BLaER1 (cell line): Measurements from ENCODE around the gene SUMF1.

Source experiments
- H3K27ac ChIP-seq: shearing (Covaris generic); formaldehyde crosslinking; 2 replicates; pipeline ENCODE4 v1.8.1; 2022
- H3K27me3 ChIP-seq: shearing (Covaris generic); formaldehyde crosslinking; 2 replicates; pipeline ENCODE4 v1.8.1; 2022
- H3K36me3 ChIP-seq: shearing (Covaris generic); formaldehyde crosslinking; 2 replicates; pipeline ENCODE4 v1.8.1; 2022
- H3K4me1 ChIP-seq: shearing (Covaris generic); formaldehyde crosslinking; 2 replicates; pipeline ENCODE4 v1.8.1; 2022
- H3K4me2 ChIP-seq: shearing (Covaris generic); formaldehyde crosslinking; 2 replicates; pipeline ENCODE4 v1.8.1; 2022
- H3K4me3 ChIP-seq: shearing (Covaris generic); formaldehyde crosslinking; 2 replicates; pipeline ENCODE4 v1.8.1; 2022
- H3K9ac ChIP-seq: shearing (Covaris generic); formaldehyde crosslinking; 2 replicates; pipeline ENCODE4 v1.8.1; 2022
- H3K9me3 ChIP-seq: shearing (Covaris generic); formaldehyde crosslinking; 2 replicates; pipeline ENCODE4 v1.8.1; 2022
- H4K20me1 ChIP-seq: shearing (Covaris generic); formaldehyde crosslinking; 2 replicates; pipeline ENCODE4 v1.8.1; 2022
- Cebpa-rat ChIP-seq: shearing (Covaris generic); IDR thresholded peaks from 2 replicates; pipeline ENCODE4 v1.8.1; 2022

Gene SUMF1

DNA sequence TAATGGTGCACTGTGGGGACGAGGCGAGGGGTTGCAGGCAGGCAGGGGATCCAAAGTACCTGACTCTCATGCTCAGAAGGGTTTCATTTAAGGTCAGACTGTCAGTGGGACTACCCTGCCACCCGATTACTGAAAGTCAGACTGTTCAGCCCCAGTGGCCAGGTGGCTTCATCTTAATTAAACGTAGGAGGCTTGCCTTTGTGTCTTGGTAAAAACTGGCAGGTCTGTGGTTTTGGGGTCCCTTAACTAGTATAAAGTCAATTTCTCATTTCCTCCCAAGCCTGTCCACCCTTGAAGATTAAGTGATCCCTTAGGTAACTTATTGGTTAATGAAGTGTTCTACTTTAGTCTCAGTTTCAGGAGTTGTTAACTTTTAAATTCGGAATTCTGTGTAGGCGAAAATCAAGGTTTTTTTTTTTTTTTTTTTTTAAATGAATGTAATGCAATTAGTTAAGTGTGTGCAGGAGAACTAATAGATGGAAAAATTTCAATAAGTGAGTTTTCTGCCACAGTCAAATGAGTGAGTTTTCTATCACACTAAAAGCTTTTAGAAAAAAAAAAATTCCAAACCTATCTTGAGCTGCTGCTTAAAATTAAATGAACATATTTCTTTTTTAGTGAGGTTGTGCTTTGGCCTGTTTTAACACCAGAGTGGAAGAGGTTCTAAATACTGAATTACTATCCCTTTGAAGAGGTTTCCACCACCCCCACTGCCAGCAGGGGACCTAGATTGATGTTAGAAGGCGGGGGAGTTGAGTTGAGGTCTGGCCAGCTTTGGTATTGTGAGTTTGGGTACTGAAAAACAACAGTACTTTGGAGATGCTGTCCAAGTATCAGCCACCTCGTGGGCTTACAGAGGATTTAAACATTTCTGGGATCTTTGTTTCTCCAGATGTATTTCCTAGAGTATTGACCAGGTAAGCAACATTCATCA, 41.2 kb upstream of the SUMF1 start:
- Histone ChIP-seq H3K27ac (no peak overlapping the region), H3K4me3 (no peak overlapping the region), H4K20me1 (peaks cover 21% of the 10 kb centered on the region; the same call in 1 of the 2 replicates), H3K9me3 (no peaks in the 10 kb centered on the region), H3K9ac (no peak overlapping the region), H3K36me3 (peaks cover 16% of the 10 kb centered on the region; the same call in 1 of the 2 replicates), H3K4me2 (peak overlapping the region; percentile 5), H3K27me3 (no peaks in the 10 kb centered on the region), H3K4me1 (peaks cover 36% of the 10 kb centered on the region)
- TF ChIP-seq Cebpa-rat, result no peak

DNA sequence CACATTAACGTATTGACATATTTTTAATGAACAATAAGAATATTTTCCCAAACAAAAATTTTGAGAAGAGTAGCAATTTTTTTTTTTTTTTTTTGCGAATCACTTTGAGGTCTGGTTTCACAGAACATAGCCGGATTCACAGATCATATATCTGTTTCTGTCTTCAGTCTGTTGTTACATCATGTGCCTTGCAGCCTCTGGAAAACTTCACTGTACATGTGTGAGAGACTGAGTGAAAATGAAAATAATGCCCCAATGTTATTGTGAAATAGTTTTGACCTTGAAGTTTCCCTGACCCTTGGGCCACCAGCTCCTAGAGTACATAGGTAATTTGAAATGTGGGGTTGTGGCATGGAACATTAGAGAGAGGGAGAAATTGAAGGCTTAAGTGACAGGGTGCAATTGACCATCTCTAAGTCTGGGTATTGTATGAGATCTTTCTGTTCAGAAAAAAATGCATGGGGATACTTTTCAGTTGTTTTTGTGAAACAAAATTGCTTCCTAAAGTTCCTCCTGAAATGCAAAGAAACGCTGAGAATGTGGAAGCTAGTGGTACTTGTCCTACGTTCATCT, 40.0 kb upstream of the SUMF1 start:
- H3K4me3 ChIP-seq, result no peak overlapping the region
- 0 out of 2 replicates have a peak, but pooled peaks cover 11% of the 10 kb centered on the region for H3K36me3 ChIP-seq
- H3K27me3 ChIP-seq, result no peaks in the 10 kb centered on the region
- H4K20me1 ChIP-seq, result peaks cover 12% of the 10 kb centered on the region; the same call in 1 of the 2 replicates
- no peak overlapping the region for H3K27ac ChIP-seq
- TF ChIP-seq Cebpa-rat, result no peak
- H3K9me3 ChIP-seq, result no peaks in the 10 kb centered on the region
- H3K4me1 ChIP-seq, result peaks cover 45% of the 10 kb centered on the region
- no peak overlapping the region for H3K4me2 ChIP-seq
- H3K9ac ChIP-seq, result no peak overlapping the region

DNA sequence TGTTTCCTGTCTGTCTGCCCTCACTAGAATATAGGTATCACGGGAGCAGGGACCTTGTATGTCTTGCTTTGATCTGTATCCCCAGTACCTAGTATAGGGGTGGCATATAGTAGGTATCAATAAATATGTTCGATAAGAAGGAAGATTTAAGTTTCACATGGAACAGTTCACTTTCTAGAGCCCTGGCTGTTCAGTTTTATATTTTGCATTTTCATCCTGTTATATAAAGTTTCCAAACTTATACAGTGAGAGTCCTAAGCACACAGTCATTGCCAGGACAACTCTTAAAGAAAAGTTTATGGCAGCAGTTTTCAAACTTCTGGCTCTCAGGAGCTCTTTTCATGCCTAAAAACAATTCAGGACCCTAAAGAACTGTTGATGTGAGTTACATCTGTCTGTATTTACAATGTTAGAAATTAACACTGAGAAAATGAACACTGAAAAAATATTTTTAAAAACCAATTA, 39.5 kb upstream of the SUMF1 start:
- no peak overlapping the region for H3K4me2 ChIP-seq
- no peak for TF ChIP-seq Cebpa-rat
- H4K20me1 ChIP-seq, result peaks cover 8% of the 10 kb centered on the region; the same call in 1 of the 2 replicates
- peaks cover 45% of the 10 kb centered on the region for H3K4me1 ChIP-seq
- H3K36me3 ChIP-seq, result peaks cover 16% of the 10 kb centered on the region; the same call in 1 of the 2 replicates
- no peaks in the 10 kb centered on the region for H3K9me3 ChIP-seq
- H3K4me3 ChIP-seq, result no peak overlapping the region
- no peak overlapping the region for H3K27ac ChIP-seq
- no peak overlapping the region for H3K9ac ChIP-seq
- H3K27me3 ChIP-seq, result no peaks in the 10 kb centered on the region

DNA sequence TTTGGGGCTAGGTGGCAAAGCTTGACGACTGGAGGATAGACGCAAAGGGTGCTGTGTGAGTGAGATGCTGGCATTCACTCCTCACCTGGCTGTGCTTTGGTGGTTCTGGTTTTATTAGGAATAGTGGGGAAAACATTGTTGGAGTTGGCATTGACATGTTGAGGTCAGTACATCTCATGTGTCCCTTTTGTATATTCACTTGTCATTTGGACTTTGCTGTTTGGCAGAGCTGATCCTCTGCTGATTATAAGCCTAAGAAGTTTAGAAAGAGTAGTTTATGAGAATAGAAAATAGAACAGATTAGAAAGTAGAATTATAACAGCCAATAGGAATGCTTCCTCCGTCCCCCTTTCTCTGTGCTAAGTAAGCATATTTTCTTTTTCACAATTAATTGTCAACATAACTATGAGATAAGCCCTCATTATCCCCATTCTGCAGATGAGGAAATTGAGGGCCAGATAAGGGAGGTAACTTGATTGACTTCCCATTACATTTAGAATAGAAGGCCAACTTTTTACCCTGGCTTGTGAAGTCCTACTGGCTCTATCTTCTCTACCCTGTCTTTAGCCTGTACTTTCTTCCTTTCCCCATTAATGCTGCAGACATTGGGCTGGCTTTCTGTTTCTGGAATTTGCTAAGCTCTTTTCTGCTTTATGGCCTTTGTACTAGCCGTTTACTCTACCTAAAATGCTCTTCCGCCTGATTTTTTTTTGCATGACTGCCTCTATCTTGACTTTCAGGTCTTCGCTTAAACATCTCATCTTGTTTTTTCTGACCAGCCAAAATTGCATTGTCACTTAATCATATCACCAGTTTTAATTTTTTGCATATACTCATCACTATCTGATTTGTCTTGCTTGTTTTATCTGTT, 38.9 kb upstream of the SUMF1 start:
- peaks cover 45% of the 10 kb centered on the region for H3K4me1 ChIP-seq
- no peaks in the 10 kb centered on the region for H3K9me3 ChIP-seq
- peak overlapping the region; percentile 74 for H3K4me2 ChIP-seq
- H3K36me3 ChIP-seq, result peaks cover 23% of the 10 kb centered on the region
- H3K27me3 ChIP-seq, result no peaks in the 10 kb centered on the region
- 0 out of 2 replicates have a peak, but pooled peaks cover 2% of the 10 kb centered on the region for H4K20me1 ChIP-seq
- H3K4me3 ChIP-seq, result no peak overlapping the region
- no peak overlapping the region for H3K9ac ChIP-seq
- no peak for TF ChIP-seq Cebpa-rat
- no peak overlapping the region for H3K27ac ChIP-seq

DNA sequence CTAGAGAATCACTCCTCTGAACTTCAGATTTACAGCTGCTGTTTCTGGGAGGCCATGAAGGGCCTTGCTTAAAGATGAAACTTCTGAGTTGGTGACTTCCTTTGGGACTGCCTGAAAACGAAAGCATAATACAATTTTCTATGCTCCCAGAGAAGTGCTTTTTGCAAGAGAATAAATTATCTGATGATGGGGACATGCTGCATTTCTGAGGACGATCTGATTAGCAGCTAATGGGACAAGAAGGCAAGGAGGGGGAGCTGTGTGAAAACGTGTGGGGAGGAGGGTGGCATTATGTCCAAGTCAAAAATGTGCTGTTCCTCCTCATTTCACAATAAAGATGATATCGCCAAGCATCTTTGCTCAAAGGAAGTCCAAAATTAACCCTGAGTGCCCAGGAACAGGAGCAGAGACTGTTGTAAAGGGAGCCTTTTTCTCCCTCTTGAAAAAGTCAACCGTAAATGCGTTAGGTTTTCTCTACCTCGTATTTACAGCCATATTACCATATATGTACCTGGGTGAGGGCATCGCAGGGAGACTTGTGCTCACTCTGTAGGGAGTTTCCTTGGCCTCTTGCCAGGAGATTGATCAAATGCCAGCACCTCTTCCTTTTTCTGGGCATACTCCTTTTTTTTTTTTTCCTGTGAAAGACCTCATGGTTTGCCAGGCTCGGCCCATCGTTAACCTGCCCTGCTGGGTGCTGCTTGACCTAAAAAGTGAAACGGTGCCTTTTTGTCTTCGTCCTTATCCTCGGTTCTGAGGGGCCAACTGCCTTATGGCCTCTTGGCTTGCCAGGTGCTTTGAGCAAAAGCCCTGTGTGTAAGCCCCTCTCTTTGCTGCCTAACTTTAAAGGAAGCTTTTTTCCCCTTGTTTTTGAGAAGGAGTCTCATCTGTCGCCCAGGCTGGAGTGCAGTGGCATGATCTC, 37.5 kb upstream of the SUMF1 start:
- Histone ChIP-seq H3K36me3 (peaks cover 30% of the 10 kb centered on the region), H3K9ac (peak overlapping the region; percentile 58), H3K27ac (peak overlapping the region; percentile 55), H3K4me3 (peak overlapping the region; percentile 46), H3K4me1 (peaks cover 45% of the 10 kb centered on the region), H3K9me3 (no peaks in the 10 kb centered on the region), H4K20me1 (no peaks in the 10 kb centered on the region), H3K27me3 (no peaks in the 10 kb centered on the region), H3K4me2 (peak overlapping the region; percentile 74)
- no peak for TF ChIP-seq Cebpa-rat

DNA sequence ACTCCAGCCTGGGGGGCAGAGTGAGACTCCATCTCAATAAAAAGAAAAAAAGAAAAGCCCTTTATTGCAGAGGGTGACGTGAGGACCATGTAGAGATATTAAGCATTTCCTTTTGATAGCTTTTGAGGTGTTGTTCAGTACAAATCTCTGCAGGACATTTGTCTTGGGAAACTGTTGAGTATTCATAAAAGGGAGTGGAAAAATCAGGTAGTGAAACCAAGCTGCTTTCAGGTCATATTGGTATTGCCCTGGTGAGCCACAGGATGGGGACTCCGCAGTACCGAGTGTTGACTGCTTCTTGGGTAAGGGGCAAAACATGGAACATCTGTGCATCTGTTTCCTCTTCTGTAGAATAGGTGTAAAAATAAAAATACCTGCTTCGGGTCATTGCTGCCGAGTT, 36.0 kb upstream of the SUMF1 start:
- Histone ChIP-seq H3K9me3 (no peaks in the 10 kb centered on the region), H3K27me3 (no peaks in the 10 kb centered on the region), H3K9ac (no peak overlapping the region), H3K4me3 (no peak overlapping the region), H3K4me1 (peaks cover 43% of the 10 kb centered on the region), H4K20me1 (no peaks in the 10 kb centered on the region), H3K27ac (no peak overlapping the region), H3K4me2 (peak overlapping the region; percentile 74), H3K36me3 (peaks cover 24% of the 10 kb centered on the region)
- no peak for TF ChIP-seq Cebpa-rat

DNA sequence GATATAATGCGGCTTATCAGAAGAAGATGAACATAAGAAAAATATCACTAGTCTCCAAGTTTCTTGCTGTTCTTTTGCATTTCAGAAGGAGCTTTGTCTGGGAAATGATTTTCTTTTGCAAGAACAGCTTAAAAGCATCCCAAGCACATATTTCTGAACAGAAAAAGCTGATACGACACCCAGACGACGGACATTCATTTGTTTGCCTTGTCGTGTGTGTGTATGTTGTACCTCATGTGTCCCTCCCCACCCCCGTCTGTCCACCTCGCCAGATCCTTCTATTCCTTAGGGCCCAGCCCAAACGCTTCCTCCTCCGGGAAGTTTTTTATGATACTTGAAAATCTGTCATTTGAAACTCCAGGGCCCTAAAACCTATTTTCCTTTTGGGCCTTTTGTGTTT, 34.9 kb upstream of the SUMF1 start:
- Histone ChIP-seq H3K4me3 (no peak overlapping the region), H3K9ac (no peak overlapping the region), H4K20me1 (no peaks in the 10 kb centered on the region), H3K27me3 (no peaks in the 10 kb centered on the region), H3K27ac (no peak overlapping the region), H3K4me1 (peaks cover 32% of the 10 kb centered on the region), H3K4me2 (no peak overlapping the region), H3K36me3 (peaks cover 24% of the 10 kb centered on the region), H3K9me3 (no peaks in the 10 kb centered on the region)
- no peak for TF ChIP-seq Cebpa-rat

DNA sequence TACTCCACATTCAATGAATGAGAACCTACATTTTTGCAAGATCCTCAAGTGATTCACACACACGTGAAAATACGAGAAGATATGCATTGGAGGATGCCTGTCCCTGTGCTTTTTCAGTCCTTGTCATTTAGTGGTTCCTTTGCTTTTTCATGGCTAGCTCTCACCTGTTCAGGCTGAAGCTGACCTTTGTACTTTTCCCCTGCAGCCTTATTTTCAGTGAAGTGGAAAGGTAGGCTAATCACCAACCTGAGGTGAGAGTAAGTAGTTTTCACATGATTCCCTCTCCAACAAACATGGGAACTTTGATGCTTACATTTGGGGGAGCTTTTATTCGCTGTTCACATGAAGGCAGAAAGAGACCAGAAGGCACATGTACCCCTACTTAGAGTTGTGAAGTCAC, 34.4 kb upstream of the SUMF1 start:
- Histone ChIP-seq H3K27ac (no peak overlapping the region), H3K4me1 (peaks cover 36% of the 10 kb centered on the region), H3K9ac (no peak overlapping the region), H3K36me3 (peaks cover 24% of the 10 kb centered on the region), H4K20me1 (no peaks in the 10 kb centered on the region), H3K4me3 (no peak overlapping the region), H3K4me2 (no peak overlapping the region), H3K9me3 (no peaks in the 10 kb centered on the region), H3K27me3 (no peaks in the 10 kb centered on the region)
- TF ChIP-seq Cebpa-rat, result no peak
